Peyer's patch (tissue), 4 donors: ENCODE data around the gene ACTRT3. TPM values are rescaled to one million over a fixed set of nuclear protein-coding genes. Genes with fewer than 3 reads are reported as not detected.

ENCODE experiments used
- DNase-seq, 3 donors: peaks; one replicate each; pipeline ENCODE4 v3.0.0-alpha.2; 2017 to 2019
- H3K27ac ChIP-seq, 4 donors: fragments of 200-600 bp; sonication (generic); one replicate each; pipeline ENCODE4 v1.5.1; 2016 to 2019
- H3K27me3 ChIP-seq, 2 donors: fragments of 200-600 bp; sonication (generic); one replicate each; pipeline ENCODE4 v1.5.1; 2019
- H3K36me3 ChIP-seq, 3 donors: fragments of 200-600 bp; sonication (generic); one replicate each; pipeline ENCODE4 v1.5.1; 2016 to 2019
- H3K4me1 ChIP-seq, 4 donors: fragments of 200-600 bp; sonication (generic); one replicate each; pipeline ENCODE4 v1.5.1; 2016 to 2019
- H3K4me3 ChIP-seq, 4 donors: fragments of 200-600 bp; sonication (generic); 1 replicate in 3 of 4; 2 replicates in 1 of 4; pipeline ENCODE4 v1.5.1; 2016 to 2019; ENCODE audit warnings: mild to moderate bottlenecking in 1 of 4
- H3K9me3 ChIP-seq, 4 donors: fragments of 200-600 bp; sonication (generic); one replicate each; pipeline ENCODE4 v1.5.1; 2016 to 2019; ENCODE audit warnings: mild to moderate bottlenecking in 1 of 4
- CTCF ChIP-seq, 6 experiments: fragments of 450-650 bp in 4 of 6; fragments of 200-600 bp in 2 of 6; sonication (generic) in 1 of 6; IDR thresholded peaks; one replicate each; pipeline ENCODE4 v1.5.1; 2017 to 2019; ENCODE audit warnings: antibody characterized with exemption in 6 of 6, mild to moderate bottlenecking in 3 of 6, moderate library complexity in 1 of 6
- POLR2A ChIP-seq, 2 donors: fragments of 450-650 bp; IDR thresholded peaks; one replicate each; pipeline ENCODE4 v1.5.1; 2017; ENCODE audit warnings: antibody characterized with exemption in 2 of 2, mild to moderate bottlenecking in 2 of 2, moderate library complexity in 2 of 2
- total RNA-seq, 4 donors: library from RNA; depleted of rRNA; stranded (reverse); fragments of >200 nt; gene quantifications; one replicate each; pipeline ENCODE4 v1.1.0, GENCODE V29; 2016

ACTRT3 gene
- total RNA-seq, 4 donors from 2014 or later: 1.4 to 1.7 (median 1.7) TPM; not detected in 1

GRCh38 chr3:169812332-169813235, 43.2 kb upstream of the ACTRT3 start, which contains the start of the genes LRRC34 and LRRIQ4:
Gene LRRC34, minus strand, starts transcription at chr3:169812904. Its CDS starts 356 bp downstream, at chr3:169812548.
Gene LRRIQ4, plus strand, starts transcription at chr3:169812870. Its CDS starts 9,052 bp downstream, at chr3:169821922.
- Histone ChIP-seq H3K9me3 (peaks cover 0 to 5% (median 0%) of the 10 kb centered on the region in 4 donors), H3K4me1 (peaks cover 0 to 9% (median 0%) of the 10 kb centered on the region in 4 donors), H3K36me3 (no peaks in the 10 kb centered on the region), H3K4me3 (peak within 1 kb of the TSS; percentile 36 to 67 (median 54)), H3K27ac (peak within 1 kb of the TSS; percentile 30 to 74 (median 52)), H3K27me3 (no peaks in the 10 kb centered on the region)
- DNase-seq: peak; percentile 73 to 93 (median 87)
- peak in 1 of 6 experiments; percentile 7 for TF ChIP-seq CTCF (IDR thresholded peaks at IDR 0.05)
- no peak for TF ChIP-seq POLR2A (IDR thresholded peaks at IDR 0.05)

GRCh38 chr3:169811631-169812331, 42.4 kb upstream of the ACTRT3 start:
- Histone ChIP-seq H3K4me3 (peak overlapping the region; percentile 36 to 67 (median 54)), H3K36me3 (no peaks in the 10 kb centered on the region), H3K9me3 (peaks cover 0 to 5% (median 0%) of the 10 kb centered on the region in 4 donors), H3K27me3 (no peaks in the 10 kb centered on the region), H3K27ac (peak overlapping the region; percentile 30 to 74 (median 52)), H3K4me1 (peaks cover 0 to 9% (median 0%) of the 10 kb centered on the region in 4 donors)
- TF ChIP-seq CTCF (IDR thresholded peaks at IDR 0.05) (no peak), POLR2A (IDR thresholded peaks at IDR 0.05) (no peak)
- peak in 2 of 3 donors; percentile 33 to 60 for DNase-seq

GRCh38 chr3:169809230-169809795, 40.0 kb upstream of the ACTRT3 start:
- no peak for DNase-seq
- Histone ChIP-seq H3K4me1 (peaks cover 0 to 9% (median 0%) of the 10 kb centered on the region in 4 donors), H3K9me3 (no peaks in the 10 kb centered on the region), H3K36me3 (no peaks in the 10 kb centered on the region), H3K27me3 (no peaks in the 10 kb centered on the region), H3K4me3 (no peak overlapping the region), H3K27ac (no peak overlapping the region)
- TF ChIP-seq CTCF (IDR thresholded peaks at IDR 0.05) (no peak), POLR2A (IDR thresholded peaks at IDR 0.05) (no peak)

- no peak overlapping the region for H3K27ac ChIP-seq
- no peak for DNase-seq
- no peak overlapping the region for H3K4me3 ChIP-seq
- no peaks in the 10 kb centered on the region for H3K27me3 ChIP-seq
- H3K9me3 ChIP-seq: no peaks in the 10 kb centered on the region
- TF ChIP-seq CTCF (IDR thresholded peaks at IDR 0.05) (no peak), POLR2A (IDR thresholded peaks at IDR 0.05) (no peak)
- H3K4me1 ChIP-seq: no peaks in the 10 kb centered on the region
- no peaks in the 10 kb centered on the region for H3K36me3 ChIP-seq
These were observed 35.3 kb upstream of the ACTRT3 start for GRCh38 chr3:169804681-169805080.

- Histone ChIP-seq H3K27ac (no peak overlapping the region), H3K36me3 (peaks cover 0 to 12% (median 0%) of the 10 kb centered on the region in 3 donors), H3K27me3 (no peaks in the 10 kb centered on the region), H3K4me3 (no peak overlapping the region), H3K4me1 (no peaks in the 10 kb centered on the region), H3K9me3 (no peaks in the 10 kb centered on the region)
- no peak for DNase-seq
- TF ChIP-seq CTCF (IDR thresholded peaks at IDR 0.05) (no peak), POLR2A (IDR thresholded peaks at IDR 0.05) (no peak)
These were observed 23.0 kb upstream of the ACTRT3 start for GRCh38 chr3:169792359-169792758.
